Osteocyte (in vitro differentiated cells): Measurements from ENCODE around the gene CBX8. TPM values are rescaled to one million over a fixed set of nuclear protein-coding genes. Genes with fewer than 3 reads are reported as not detected.

Source experiments
- DNase-seq: peaks from one replicate; pipeline ENCODE4 v3.0.0; 2021; ENCODE audit warnings: mixed read lengths; ENCODE audit not compliant: unreplicated experiment; ENCODE audit errors: extremely low spot score
- H3K27ac Mint-ChIP-seq: one replicate; pipeline ENCODE4 v1.8.0; 2021; ENCODE audit warnings: mild to moderate bottlenecking, mixed read lengths; ENCODE audit not compliant: unreplicated experiment
- H3K27me3 Mint-ChIP-seq: one replicate; pipeline ENCODE4 v1.8.0; 2021; ENCODE audit warnings: mixed read lengths; ENCODE audit not compliant: unreplicated experiment
- H3K36me3 Mint-ChIP-seq: one replicate; pipeline ENCODE4 v1.8.0; 2021; ENCODE audit warnings: mixed read lengths; ENCODE audit not compliant: unreplicated experiment
- H3K4me1 Mint-ChIP-seq: one replicate; pipeline ENCODE4 v1.8.0; 2021; ENCODE audit warnings: mixed read lengths; ENCODE audit not compliant: unreplicated experiment
- H3K4me3 Mint-ChIP-seq: one replicate; pipeline ENCODE4 v1.8.0; 2021; ENCODE audit warnings: mild to moderate bottlenecking, moderate library complexity, mixed read lengths; ENCODE audit not compliant: unreplicated experiment
- H3K9me3 Mint-ChIP-seq: one replicate; pipeline ENCODE4 v1.8.0; 2021; ENCODE audit warnings: mixed read lengths; ENCODE audit not compliant: unreplicated experiment
- total RNA-seq: library from RNA; stranded (reverse); gene quantifications from 2 replicates; pipeline ENCODE4 v1.2.1, GENCODE V29; 2021
- TF ChIP-seq, protein P1 (sequence below): fragments of 200-600 bp; sonication (generic); IDR thresholded peaks from 2 replicates; pipeline ENCODE4 v1.5.0; 2021; ENCODE audit warnings: antibody characterized with exemption, mild to moderate bottlenecking, moderate library complexity

Gene CBX8
- total RNA-seq, 1 donor from 2014 or later, result 5.4 TPM

- peaks cover 27% of the 10 kb centered on the region for H3K4me1 Mint-ChIP-seq
- TF ChIP-seq, protein P1, sequence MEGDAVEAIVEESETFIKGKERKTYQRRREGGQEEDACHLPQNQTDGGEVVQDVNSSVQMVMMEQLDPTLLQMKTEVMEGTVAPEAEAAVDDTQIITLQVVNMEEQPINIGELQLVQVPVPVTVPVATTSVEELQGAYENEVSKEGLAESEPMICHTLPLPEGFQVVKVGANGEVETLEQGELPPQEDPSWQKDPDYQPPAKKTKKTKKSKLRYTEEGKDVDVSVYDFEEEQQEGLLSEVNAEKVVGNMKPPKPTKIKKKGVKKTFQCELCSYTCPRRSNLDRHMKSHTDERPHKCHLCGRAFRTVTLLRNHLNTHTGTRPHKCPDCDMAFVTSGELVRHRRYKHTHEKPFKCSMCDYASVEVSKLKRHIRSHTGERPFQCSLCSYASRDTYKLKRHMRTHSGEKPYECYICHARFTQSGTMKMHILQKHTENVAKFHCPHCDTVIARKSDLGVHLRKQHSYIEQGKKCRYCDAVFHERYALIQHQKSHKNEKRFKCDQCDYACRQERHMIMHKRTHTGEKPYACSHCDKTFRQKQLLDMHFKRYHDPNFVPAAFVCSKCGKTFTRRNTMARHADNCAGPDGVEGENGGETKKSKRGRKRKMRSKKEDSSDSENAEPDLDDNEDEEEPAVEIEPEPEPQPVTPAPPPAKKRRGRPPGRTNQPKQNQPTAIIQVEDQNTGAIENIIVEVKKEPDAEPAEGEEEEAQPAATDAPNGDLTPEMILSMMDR, result no peak
- no peaks in the 10 kb centered on the region for H3K9me3 Mint-ChIP-seq
- no peak for DNase-seq
- H3K27ac Mint-ChIP-seq, result peak overlapping the region; percentile 43
- no peak overlapping the region for H3K4me3 Mint-ChIP-seq
- H3K27me3 Mint-ChIP-seq, result no peaks in the 10 kb centered on the region
- H3K36me3 Mint-ChIP-seq, result peaks cover 10% of the 10 kb centered on the region
Observed at GRCh38 chr17:79831265-79832217, 34.7 kb upstream of the CBX8 start.

GRCh38 chr17:79830763-79831264, 33.9 kb upstream of the CBX8 start:
- Mint-ChIP-seq H3K4me1 (peaks cover 27% of the 10 kb centered on the region), H3K4me3 (no peak overlapping the region), H3K27ac (no peak overlapping the region), H3K27me3 (no peaks in the 10 kb centered on the region), H3K9me3 (no peaks in the 10 kb centered on the region), H3K36me3 (peaks cover 10% of the 10 kb centered on the region)
- no peak for DNase-seq
- TF ChIP-seq, protein P1, result no peak

DNA sequence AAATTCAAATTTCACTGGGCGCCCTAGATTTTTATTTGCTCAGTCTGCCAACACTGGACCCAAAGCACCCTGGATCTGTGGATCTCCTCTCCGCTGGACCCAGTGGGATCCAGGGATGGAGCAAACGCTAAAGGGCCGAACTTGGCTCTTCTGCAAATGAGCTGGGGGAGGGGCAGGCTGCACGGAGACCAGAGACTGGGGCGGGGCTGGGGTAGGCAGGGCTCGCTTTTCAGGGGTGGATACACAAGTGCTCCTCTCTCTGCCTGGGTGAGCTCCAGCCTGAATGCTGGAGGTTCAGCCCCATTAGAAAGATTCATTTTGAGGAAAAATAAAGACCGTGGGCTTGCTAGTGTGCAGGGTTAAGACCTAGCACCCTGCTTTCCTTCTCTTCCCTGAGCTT, 33.4 kb upstream of the CBX8 start:
- peaks cover 27% of the 10 kb centered on the region for H3K4me1 Mint-ChIP-seq
- H3K27ac Mint-ChIP-seq, result no peak overlapping the region
- no peaks in the 10 kb centered on the region for H3K9me3 Mint-ChIP-seq
- TF ChIP-seq, protein P1, result no peak
- no peaks in the 10 kb centered on the region for H3K27me3 Mint-ChIP-seq
- H3K4me3 Mint-ChIP-seq, result no peak overlapping the region
- peaks cover 10% of the 10 kb centered on the region for H3K36me3 Mint-ChIP-seq
- no peak for DNase-seq

GRCh38 chr17:79829457-79829856, 32.6 kb upstream of the CBX8 start:
- H3K27me3 Mint-ChIP-seq, result no peaks in the 10 kb centered on the region
- H3K4me1 Mint-ChIP-seq, result peaks cover 22% of the 10 kb centered on the region
- H3K27ac Mint-ChIP-seq, result no peak overlapping the region

GRCh38 chr17:79829004-79829403, 32.1 kb upstream of the CBX8 start:
- H3K36me3 Mint-ChIP-seq, result peaks cover 3% of the 10 kb centered on the region
- DNase-seq, result no peak
- no peaks in the 10 kb centered on the region for H3K27me3 Mint-ChIP-seq
- no peak overlapping the region for H3K27ac Mint-ChIP-seq
- H3K9me3 Mint-ChIP-seq, result no peaks in the 10 kb centered on the region
- H3K4me1 Mint-ChIP-seq, result peaks cover 22% of the 10 kb centered on the region
- TF ChIP-seq, protein P1, result no peak
- H3K4me3 Mint-ChIP-seq, result no peak overlapping the region

More at GRCh38 chr17:79829457-79829856, 32.6 kb upstream of the CBX8 start:
- H3K36me3 Mint-ChIP-seq, result peaks cover 3% of the 10 kb centered on the region
- TF ChIP-seq, protein P1, result no peak
- H3K4me3 Mint-ChIP-seq, result no peak overlapping the region
- H3K9me3 Mint-ChIP-seq, result no peaks in the 10 kb centered on the region
- no peak for DNase-seq
